Progenitor cell of endocrine pancreas (in vitro differentiated cells): ENCODE data around the gene RNF4. TPM values are rescaled to one million over a fixed set of nuclear protein-coding genes. Genes with fewer than 3 reads are reported as not detected.
"Not testable (repeated sequence)": the region's sequence is repeated elsewhere in the genome, so short reads cannot be mapped to it uniquely, and the experiment has no call there.

Experiments
- DNase-seq: peaks from one replicate; pipeline ENCODE4 v3.0.0; 2021; ENCODE audit warnings: low spot score; ENCODE audit not compliant: unreplicated experiment
- H3K27ac Mint-ChIP-seq: 2 replicates; pipeline ENCODE4 v1.8.0; 2021; ENCODE audit warnings: mild to moderate bottlenecking, moderate library complexity, mixed read lengths
- H3K27me3 Mint-ChIP-seq: 2 replicates; pipeline ENCODE4 v1.8.0; 2021; ENCODE audit warnings: mixed read lengths
- H3K36me3 Mint-ChIP-seq: 2 replicates; pipeline ENCODE4 v1.8.0; 2022; ENCODE audit warnings: mixed read lengths; ENCODE audit not compliant: insufficient read depth
- H3K4me1 Mint-ChIP-seq: 2 replicates; pipeline ENCODE4 v1.8.0; 2021; ENCODE audit warnings: low read depth, mixed read lengths
- H3K4me3 Mint-ChIP-seq: 2 replicates; pipeline ENCODE4 v1.8.0; 2021; ENCODE audit warnings: low read depth, mild to moderate bottlenecking, moderate library complexity, mixed read lengths
- H3K9me3 Mint-ChIP-seq: 2 replicates; pipeline ENCODE4 v1.8.0; 2021; ENCODE audit warnings: low read depth, mixed read lengths
- total RNA-seq: library from RNA; stranded (reverse); gene quantifications from 2 replicates; pipeline ENCODE4 v1.2.1, GENCODE V29; 2021
- TF ChIP-seq, protein P1 (sequence below): fragments of 200-600 bp; sonication (generic); IDR thresholded peaks from one replicate; pipeline ENCODE4 v1.5.0; 2021; ENCODE audit warnings: antibody characterized with exemption, mild to moderate bottlenecking; ENCODE audit not compliant: unreplicated experiment

Gene RNF4
- total RNA-seq, 1 donor from 2014 or later, result 44.2 TPM

DNA sequence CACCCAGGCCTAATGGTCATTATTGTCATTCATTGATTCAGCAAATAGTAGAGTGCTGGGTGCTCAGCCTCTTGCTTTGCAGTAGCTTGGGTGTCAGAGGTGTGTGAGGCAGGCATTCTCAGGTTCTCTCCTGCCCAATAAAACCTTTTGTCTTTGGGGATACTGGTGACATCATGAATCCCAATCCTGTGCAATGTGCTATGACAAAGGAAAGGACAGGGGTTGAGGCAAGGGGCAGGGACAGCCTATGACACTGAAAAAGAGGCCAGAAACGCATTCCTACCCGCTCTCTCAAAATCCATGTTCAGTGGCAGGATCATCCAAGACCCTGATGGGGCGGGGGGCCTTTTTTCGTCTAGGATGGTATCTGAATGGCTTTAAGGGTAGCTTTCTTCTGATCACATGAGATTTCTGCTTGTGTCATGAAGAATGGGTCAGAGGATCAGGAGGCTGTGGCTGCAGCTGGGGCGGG, 66.0 kb downstream of the RNF4 start:
- H3K4me3 Mint-ChIP-seq, result peak overlapping the region; percentile 94
- no peak for DNase-seq
- H3K4me1 Mint-ChIP-seq, result peaks cover 16% of the 10 kb centered on the region

DNA sequence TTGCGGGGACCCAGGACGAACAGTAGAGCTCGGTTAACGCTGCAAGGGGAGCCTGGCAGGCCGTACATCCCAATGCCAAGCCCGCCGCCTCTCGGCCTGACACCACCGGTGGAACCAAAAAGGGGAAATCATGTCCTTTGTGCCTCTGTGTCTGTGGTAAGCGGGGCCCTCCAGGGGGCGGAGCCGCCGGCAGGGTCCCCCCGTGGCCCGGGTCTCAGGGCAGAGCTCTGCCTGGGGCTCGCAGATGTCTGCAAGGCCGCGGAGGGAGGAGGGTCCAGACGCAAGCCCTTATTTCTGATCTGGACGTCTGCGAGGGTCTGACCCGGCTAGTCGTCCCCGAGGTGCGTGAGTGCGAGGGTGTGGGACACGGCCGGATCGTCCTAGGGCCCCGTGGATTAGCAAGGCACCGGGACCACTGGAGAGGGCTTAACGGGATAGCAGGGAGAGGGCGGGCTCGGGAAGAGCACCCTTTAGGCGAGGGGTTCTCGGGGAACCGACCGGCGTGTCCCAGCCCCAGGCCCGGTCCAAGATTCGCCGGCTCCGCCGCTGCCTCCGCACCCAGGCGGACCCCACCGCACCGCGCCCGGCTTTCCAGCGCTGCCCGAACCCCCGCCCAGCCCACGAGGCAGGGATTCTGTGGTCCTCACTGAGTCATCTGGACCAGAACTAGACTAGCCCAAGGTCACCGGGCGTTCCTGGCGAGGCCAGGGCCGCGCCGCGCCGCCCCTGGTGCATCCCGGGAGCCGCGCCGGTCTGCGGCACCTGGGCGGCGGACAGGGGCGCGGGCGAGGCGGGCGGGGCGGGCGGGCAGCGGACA, 66.7 kb downstream of the RNF4 start:
- peaks cover 16% of the 10 kb centered on the region for H3K4me1 Mint-ChIP-seq
- TF ChIP-seq, protein P1, sequence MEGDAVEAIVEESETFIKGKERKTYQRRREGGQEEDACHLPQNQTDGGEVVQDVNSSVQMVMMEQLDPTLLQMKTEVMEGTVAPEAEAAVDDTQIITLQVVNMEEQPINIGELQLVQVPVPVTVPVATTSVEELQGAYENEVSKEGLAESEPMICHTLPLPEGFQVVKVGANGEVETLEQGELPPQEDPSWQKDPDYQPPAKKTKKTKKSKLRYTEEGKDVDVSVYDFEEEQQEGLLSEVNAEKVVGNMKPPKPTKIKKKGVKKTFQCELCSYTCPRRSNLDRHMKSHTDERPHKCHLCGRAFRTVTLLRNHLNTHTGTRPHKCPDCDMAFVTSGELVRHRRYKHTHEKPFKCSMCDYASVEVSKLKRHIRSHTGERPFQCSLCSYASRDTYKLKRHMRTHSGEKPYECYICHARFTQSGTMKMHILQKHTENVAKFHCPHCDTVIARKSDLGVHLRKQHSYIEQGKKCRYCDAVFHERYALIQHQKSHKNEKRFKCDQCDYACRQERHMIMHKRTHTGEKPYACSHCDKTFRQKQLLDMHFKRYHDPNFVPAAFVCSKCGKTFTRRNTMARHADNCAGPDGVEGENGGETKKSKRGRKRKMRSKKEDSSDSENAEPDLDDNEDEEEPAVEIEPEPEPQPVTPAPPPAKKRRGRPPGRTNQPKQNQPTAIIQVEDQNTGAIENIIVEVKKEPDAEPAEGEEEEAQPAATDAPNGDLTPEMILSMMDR, result peak; percentile 39
- peak; percentile 51 for DNase-seq
- no peaks in the 10 kb centered on the region for H3K9me3 Mint-ChIP-seq
- peak overlapping the region; percentile 94 for H3K4me3 Mint-ChIP-seq
- H3K27me3 Mint-ChIP-seq, result no peaks in the 10 kb centered on the region
- peaks cover 3% of the 10 kb centered on the region for H3K36me3 Mint-ChIP-seq
- peak overlapping the region; percentile 99 for H3K27ac Mint-ChIP-seq

More for the DNA sequence above, 66.0 kb downstream of the RNF4 start:
- H3K27ac Mint-ChIP-seq, result peak overlapping the region; percentile 99
- TF ChIP-seq, protein P1, result no peak
- H3K9me3 Mint-ChIP-seq, result no peaks in the 10 kb centered on the region
- peaks cover 3% of the 10 kb centered on the region for H3K36me3 Mint-ChIP-seq
- no peaks in the 10 kb centered on the region for H3K27me3 Mint-ChIP-seq

DNA sequence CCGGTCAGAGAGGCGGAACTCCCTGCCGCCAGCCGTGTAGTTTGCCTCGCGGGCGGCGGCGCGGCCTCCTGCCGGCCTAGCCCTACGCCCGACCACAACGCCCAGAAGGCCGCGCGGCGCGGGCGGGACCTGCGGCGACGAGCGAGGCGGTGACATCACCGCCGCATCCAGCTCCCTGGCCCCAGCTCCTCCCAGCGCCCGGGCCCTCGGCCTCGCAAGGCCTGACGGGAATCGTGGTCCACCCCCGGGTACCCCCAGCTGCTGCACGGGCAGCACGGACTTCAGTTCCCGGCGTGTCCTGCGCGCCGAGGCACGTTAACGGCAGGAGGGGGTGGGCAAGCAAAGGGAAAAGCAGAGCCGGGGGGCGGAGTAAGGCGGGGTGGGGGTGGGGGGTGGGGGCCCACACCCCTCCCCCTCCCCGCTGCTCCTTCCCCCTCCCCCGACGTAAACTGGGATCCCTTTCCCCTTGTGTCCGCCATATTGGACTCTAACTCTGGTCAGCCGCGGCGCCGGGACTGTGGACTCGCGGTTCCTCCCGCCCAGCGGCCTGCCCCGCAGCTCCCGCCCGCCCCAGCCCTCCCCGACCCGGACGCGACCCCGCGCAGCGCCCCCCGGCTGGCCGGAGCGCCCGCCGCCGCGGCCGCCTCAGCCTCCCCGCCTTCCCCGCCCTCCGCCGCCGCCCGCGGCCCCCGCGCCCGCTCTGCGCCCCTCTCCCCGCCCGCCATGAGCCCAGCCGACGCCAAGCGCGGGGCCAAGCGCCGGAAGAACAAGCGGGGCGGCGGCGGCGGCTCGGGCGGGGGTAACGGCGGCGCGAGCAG, 67.5 kb downstream of the RNF4 start, which contains the start of gene FAM193A:
Gene FAM193A, plus strand, starts transcription at position 455 of the 818 bp plus-strand sequence. Its CDS starts 269 bp downstream, at position 724.
- TF ChIP-seq, protein P1, result no peak
- no peaks in the 10 kb centered on the region for H3K27me3 Mint-ChIP-seq
- no peaks in the 10 kb centered on the region for H3K9me3 Mint-ChIP-seq
- H3K36me3 Mint-ChIP-seq, result peaks cover 3% of the 10 kb centered on the region
- peak within 1 kb of the TSS; percentile 94 for H3K4me3 Mint-ChIP-seq
- DNase-seq, result peak; percentile 97
- H3K27ac Mint-ChIP-seq, result peak within 1 kb of the TSS; percentile 99
- H3K4me1 Mint-ChIP-seq, result peaks cover 16% of the 10 kb centered on the region

DNA sequence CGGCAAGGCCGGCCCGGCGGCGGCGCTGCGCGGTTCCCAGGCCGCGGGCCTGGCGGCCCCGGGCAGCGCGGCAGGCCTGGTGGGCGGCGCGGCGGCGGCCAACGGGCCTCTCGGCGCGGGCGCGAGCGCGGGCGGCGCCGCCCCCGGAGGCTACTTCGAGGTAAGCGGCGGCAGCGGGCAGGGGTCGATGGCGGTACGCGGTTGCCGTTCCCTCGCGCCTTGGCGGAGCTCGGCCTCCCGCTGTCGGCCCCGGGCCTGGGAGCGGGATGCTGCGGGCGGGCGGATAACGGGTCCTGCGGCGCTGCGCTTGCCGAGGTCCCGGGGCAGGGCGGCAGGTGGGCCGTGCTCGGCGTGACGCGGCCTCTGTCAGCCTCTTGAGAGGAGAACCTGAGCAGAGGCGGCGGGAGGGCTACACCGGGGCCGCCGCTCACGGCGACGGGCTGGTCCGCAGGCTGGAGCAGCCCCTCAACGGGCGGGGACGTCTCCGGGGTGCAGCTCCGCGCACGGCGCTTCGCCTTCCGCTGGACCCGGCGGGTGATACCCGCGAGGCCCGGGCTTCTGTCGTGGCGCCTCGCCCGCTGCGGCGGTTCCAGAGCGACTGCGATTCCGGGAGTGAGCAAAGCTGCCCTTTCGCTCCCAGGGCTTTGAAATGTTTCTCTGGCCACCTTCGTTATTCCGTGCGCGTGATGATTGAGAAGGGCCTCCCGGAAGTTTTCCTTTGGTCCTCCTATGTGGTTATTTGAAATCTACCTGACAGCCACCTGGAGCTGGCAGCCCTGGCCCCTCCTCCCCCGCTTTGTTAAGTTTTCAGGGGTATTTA, 68.3 kb downstream of the RNF4 start:
- Mint-ChIP-seq H3K4me1 (peaks cover 16% of the 10 kb centered on the region), H3K9me3 (no peaks in the 10 kb centered on the region)
- TF ChIP-seq, protein P1, result no peak

DNA sequence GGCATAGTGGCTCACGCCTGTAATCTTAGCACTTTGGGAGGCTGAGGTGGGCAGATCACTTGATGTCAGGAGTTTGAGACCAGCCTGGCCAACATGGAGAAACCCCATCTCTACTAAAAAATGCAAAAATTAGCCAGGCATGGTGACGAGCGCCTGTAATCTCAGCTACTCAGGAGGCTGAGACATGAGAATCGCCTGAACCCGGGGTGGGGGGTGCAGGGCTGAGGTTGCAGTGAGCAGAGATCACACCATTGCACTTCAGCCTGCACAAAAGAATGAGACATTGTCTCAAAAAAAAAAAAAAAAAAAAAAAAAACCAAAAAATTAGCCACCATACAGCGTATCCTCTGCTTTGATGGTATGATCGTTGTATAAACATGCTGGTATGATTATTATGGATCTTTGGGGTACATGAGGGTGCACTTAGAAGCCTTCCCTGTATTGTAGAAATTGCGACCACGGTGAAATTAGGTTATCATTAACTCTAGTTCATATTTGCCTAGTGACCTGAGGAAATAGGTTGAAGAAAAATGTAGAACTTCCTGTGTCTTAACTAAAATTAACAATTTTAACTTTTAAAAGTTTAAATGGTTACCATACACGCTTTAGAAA, 74.8 kb downstream of the RNF4 start:
- H3K4me1 Mint-ChIP-seq, DNase-seq, H3K27me3 Mint-ChIP-seq, H3K27ac Mint-ChIP-seq, H3K36me3 Mint-ChIP-seq, H3K4me3 Mint-ChIP-seq, H3K9me3 Mint-ChIP-seq: not testable (repeated sequence)

More for the DNA sequence above, 68.3 kb downstream of the RNF4 start:
- peaks cover 3% of the 10 kb centered on the region for H3K36me3 Mint-ChIP-seq
- peak overlapping the region; percentile 97 for H3K27ac Mint-ChIP-seq
- peak; percentile 35 for DNase-seq
- peak overlapping the region; percentile 89 for H3K4me3 Mint-ChIP-seq
- H3K27me3 Mint-ChIP-seq, result no peaks in the 10 kb centered on the region
